Activated T-cell treated with anti-CD3 and anti-CD28 coated beads, Interleukin-2, amount 50 U/mL, for 4 hours (primary cell): ENCODE data around the gene SMYD3. TPM values are rescaled to one million over a fixed set of nuclear protein-coding genes. Genes with fewer than 3 reads are reported as not detected.

Experiments
- ATAC-seq, 2 donors: fragments of 200-7000 bp; cut with Tn5 transposase; one replicate each; pipeline ENCODE4 v1.10.0; 2021
- DNase-seq: peaks from one replicate; pipeline ENCODE4 v3.0.0-alpha.2; 2020
- H3K27me3 Mint-ChIP-seq: one replicate; pipeline ENCODE4 v1.8.0; 2021; ENCODE audit warnings: low read depth, mixed read lengths
- H3K36me3 Mint-ChIP-seq: one replicate; pipeline ENCODE4 v1.8.0; 2022; ENCODE audit warnings: mixed read lengths; ENCODE audit not compliant: insufficient read depth
- H3K4me1 Mint-ChIP-seq: one replicate; pipeline ENCODE4 v1.8.0; 2021; ENCODE audit warnings: low read depth, mixed read lengths
- H3K4me3 Mint-ChIP-seq: one replicate; pipeline ENCODE4 v1.8.0; 2021; ENCODE audit warnings: mild to moderate bottlenecking, moderate library complexity, mixed read lengths
- H3K9me3 Mint-ChIP-seq: one replicate; pipeline ENCODE4 v1.8.0; 2021; ENCODE audit warnings: mixed read lengths
- total RNA-seq, 3 donors: library from RNA; stranded (reverse); gene quantifications; one replicate each; pipeline ENCODE4 v1.2.1, GENCODE V29; 2021

SMYD3 gene
- total RNA-seq, 3 donors from 2014 or later, result 10.7 to 13.0 (median 11.9) TPM

DNA sequence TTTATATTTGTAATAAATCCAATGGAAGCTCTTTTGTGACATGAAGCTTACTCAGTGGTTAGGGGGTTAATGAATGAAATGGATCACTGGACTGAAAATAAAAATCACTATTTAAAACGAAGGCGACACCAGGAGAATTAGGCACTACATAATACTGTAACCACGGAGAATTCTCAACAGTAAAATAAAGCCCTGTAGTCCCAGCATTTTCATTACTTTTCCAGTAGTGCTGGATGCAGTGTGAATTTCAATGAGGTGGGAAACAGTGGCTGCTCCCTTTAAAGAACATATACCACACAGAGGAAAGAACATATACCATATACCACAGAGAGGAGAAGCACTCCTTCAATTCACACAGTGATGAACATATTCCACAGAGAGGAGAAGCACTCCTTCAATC is 275.0 kb downstream of the SMYD3 start:
- ATAC-seq, result no peak
- H3K4me1 Mint-ChIP-seq, result no peaks in the 10 kb centered on the region
- DNase-seq, result no peak
- peaks cover 8% of the 10 kb centered on the region for H3K9me3 Mint-ChIP-seq
- H3K4me3 Mint-ChIP-seq, result no peak overlapping the region
- no peaks in the 10 kb centered on the region for H3K27me3 Mint-ChIP-seq
- peaks cover 5% of the 10 kb centered on the region for H3K36me3 Mint-ChIP-seq

DNA sequence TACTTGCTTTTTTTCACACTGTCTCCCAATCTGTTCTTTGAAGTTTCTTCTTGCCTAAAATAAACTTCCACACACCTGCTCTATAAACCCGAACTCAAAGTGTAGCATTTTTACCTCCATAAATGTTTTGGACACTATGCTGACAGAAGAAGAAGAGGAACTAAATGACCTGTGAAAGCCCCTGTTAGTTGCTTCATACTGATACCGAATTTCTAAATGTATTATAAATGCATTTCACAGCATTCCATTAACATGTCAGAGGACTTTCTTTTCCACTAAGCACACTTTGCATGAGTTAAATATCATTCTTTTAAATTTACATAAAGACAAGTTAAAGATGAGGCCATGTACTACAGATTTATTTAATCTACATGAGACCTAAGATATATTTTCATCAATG is 281.0 kb downstream of the SMYD3 start:
- ATAC-seq, result no peak
- peaks cover 3% of the 10 kb centered on the region for H3K36me3 Mint-ChIP-seq
- no peaks in the 10 kb centered on the region for H3K9me3 Mint-ChIP-seq
- no peaks in the 10 kb centered on the region for H3K4me1 Mint-ChIP-seq
- DNase-seq, result no peak
- H3K27me3 Mint-ChIP-seq, result no peaks in the 10 kb centered on the region
- H3K4me3 Mint-ChIP-seq, result no peak overlapping the region

DNA sequence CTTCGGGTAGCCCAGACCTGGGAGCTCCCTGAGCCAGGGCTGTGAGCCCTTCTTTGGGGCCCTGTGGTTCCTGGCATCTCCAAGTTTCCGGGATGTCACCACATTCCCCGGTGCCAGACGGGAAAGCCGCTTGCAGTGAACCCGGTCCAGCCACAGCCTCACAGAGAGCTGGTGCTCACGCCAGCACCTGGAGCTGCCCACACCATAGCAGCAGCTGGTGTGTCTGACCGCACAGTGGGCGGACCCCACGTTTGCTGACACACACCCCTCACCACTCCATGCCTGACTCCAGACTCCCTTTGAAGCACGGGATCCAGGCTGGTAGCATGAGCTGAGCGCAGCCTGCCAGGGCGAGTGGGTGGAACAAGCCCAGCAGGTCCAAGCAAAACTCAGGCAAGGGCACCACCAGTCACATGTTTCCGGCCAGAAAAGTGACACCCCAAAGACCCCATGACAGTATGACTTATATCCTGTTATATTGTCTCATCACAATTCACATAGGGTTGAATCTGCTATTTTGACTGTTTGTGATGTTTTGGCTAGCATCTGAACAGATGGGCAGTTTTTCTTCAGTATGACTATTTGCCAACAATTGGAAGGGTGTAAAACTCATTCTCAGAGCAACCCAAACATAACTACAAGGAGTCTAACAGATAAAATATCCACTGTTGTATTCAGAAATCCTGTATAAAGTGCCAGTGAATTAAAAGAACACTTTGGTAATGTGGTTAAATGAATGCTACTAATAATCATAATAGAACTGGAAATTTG is 285.4 kb downstream of the SMYD3 start:
- Mint-ChIP-seq H3K4me3 (no peak overlapping the region), H3K36me3 (peaks cover 3% of the 10 kb centered on the region), H3K4me1 (no peaks in the 10 kb centered on the region), H3K9me3 (no peaks in the 10 kb centered on the region), H3K27me3 (no peaks in the 10 kb centered on the region)
- no peak for DNase-seq
- ATAC-seq, result no peak

DNA sequence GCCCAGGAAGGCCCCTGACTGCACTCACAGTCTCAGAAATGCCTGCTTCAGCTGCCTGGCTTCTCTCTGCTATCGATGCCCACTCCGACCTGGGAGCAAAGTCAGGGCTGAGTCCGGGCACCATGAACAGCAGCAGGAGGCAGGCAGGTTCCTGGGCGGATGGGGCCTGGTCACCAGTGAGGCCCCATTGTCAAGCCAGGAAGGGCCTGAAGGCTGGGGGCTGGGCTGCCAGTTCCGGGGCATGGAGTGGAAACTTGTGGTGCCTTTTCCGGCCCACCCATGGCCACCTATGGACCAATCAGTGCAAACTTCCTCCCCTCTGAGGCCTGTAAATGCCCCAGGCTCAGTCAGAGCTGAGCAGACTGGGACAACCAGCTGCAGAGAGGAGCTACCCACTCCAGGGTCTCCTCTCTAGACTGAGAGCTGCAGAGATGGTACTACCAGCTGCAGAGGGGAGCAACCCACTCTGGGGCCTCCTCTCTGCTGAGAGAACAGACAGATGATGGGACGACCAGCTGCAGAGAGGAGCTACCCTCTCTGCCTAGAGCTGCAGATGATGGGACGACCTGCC is 286.5 kb downstream of the SMYD3 start:
- DNase-seq, result no peak
- H3K9me3 Mint-ChIP-seq, result no peaks in the 10 kb centered on the region
- no peaks in the 10 kb centered on the region for H3K27me3 Mint-ChIP-seq
- no peak overlapping the region for H3K4me3 Mint-ChIP-seq
- ATAC-seq, result no peak
- no peaks in the 10 kb centered on the region for H3K4me1 Mint-ChIP-seq
- H3K36me3 Mint-ChIP-seq, result peaks cover 4% of the 10 kb centered on the region

DNA sequence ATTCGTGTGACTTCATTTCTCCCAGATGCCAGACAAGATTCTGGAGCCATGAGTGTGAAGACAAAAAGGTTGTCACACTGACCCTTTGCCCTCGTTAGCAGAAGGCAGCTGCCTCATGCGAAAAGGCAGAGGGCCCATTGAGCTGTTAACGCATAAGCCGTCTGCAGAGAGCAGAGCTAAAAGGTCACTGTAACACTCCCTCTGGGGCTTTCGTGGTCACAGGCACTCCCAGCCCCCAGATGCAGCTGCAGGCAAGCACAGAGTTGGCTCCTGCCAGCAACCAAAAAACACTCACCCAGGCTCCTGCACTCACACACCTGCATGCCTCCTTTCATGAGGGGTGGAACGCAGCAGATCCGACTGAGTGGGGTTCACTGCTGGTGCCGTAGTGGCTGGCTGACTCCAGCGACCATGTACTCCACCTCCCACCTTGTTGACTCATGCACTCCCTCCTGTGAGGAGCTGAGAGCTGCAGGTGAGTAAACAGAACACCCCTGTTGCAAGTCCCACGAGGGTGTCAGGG is 287.5 kb downstream of the SMYD3 start:
- no peaks in the 10 kb centered on the region for H3K4me1 Mint-ChIP-seq
- no peak overlapping the region for H3K4me3 Mint-ChIP-seq
- H3K27me3 Mint-ChIP-seq, result no peaks in the 10 kb centered on the region
- no peak for ATAC-seq
- no peaks in the 10 kb centered on the region for H3K9me3 Mint-ChIP-seq
- DNase-seq, result no peak
- peaks cover 6% of the 10 kb centered on the region for H3K36me3 Mint-ChIP-seq

DNA sequence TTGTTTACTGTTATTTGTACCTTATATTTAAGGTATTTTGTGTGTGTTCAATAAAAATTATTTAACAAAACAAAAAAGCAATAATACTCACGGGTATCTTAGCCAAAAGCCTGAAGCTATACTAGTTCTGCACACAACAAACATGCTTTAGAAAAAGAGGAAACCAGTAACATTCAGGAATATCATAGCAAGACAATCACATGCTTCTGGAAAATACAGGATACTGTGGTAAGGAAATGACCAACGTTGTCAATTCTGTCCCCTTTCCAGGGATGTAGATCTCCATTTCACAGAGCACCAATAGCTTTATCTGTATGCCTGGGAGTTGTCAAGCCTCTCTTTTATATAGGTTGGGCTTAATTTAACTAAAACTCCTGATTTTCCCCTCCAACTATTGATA is 288.4 kb downstream of the SMYD3 start:
- Mint-ChIP-seq H3K36me3 (peaks cover 6% of the 10 kb centered on the region), H3K4me3 (no peak overlapping the region), H3K9me3 (no peaks in the 10 kb centered on the region), H3K4me1 (no peaks in the 10 kb centered on the region), H3K27me3 (no peaks in the 10 kb centered on the region)
- DNase-seq (no peak), ATAC-seq (no peak)

DNA sequence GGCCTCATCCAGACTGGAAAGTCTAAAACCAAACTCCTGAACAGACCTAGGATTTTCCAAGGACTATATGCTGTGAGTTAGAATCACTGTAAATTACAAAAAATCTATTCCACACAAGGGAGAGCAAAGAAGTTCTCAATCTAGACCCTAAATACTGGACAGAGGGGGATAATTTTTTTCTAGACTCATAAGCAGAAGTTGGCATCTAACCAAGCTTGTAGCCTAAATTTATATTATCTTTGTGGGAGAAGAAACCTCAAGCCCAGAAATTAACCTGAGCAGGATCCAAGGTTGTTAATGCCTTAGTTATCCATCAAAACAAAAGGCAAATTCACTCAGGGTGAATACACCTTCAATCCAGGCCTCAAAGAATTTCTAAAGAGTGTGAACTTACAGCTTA is 290.2 kb downstream of the SMYD3 start:
- ATAC-seq (no peak), DNase-seq (no peak)
- no peaks in the 10 kb centered on the region for H3K9me3 Mint-ChIP-seq
- H3K36me3 Mint-ChIP-seq, result peaks cover 6% of the 10 kb centered on the region
- no peaks in the 10 kb centered on the region for H3K27me3 Mint-ChIP-seq
- H3K4me1 Mint-ChIP-seq, result no peaks in the 10 kb centered on the region
- H3K4me3 Mint-ChIP-seq, result no peak overlapping the region

DNA sequence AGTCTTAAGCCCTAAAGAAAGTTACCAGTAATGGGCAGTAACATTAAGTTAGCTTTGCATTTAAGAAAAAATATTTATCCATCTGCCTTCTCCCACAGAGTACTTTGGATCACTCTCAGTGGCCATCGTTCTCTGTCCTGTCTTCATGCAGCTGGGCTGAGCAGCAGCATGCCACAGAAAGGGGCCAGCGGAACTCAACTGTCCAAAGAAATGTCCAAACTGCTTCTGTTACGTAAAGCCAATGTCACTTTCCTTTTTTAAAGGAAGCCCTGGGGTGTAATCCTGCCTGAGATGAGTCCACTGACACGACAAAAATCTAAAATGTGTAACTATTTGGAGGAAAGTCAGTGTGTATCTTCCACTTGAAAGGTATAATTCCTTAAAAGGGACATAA is 291.6 kb downstream of the SMYD3 start:
- no peaks in the 10 kb centered on the region for H3K27me3 Mint-ChIP-seq
- DNase-seq, result no peak
- no peak overlapping the region for H3K4me3 Mint-ChIP-seq
- H3K4me1 Mint-ChIP-seq, result no peaks in the 10 kb centered on the region
- ATAC-seq, result no peak
- peaks cover 6% of the 10 kb centered on the region for H3K36me3 Mint-ChIP-seq
- H3K9me3 Mint-ChIP-seq, result no peaks in the 10 kb centered on the region

DNA sequence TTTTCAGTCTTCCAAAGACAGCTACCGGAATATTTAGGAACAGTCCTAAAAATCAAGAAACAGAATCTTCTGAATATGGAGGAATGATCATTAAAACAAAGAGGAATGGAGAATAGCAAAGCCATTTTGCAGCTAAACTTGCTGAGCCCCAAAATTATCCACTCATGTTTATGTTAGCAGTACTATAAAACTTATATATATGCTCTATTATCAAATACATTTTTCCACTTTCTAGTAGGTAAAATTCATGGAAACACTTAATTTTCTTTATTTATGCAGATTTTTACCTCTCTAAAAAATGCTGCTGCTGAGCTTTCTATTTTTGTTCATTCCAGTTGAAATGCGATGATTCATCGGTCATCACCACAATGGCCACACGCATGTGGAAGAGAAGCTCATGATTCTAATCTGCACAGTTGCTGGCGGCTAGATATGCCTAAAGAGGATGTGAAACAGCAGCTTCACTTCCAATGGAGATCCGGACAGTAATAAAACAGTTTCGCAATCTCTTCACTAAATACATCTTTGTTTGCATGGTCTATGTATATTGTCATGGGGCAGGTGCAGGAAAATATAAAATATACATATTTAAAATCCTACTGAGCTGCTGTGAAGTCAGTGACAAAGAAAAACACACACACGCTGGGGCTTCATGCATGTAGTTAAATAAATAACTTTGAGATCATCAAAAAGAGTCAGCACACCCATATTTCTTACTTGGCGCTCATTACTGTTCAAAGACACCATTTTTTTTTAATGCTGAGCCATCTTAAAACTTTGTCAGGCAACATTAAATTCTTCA is 292.2 kb downstream of the SMYD3 start:
- DNase-seq (no peak), ATAC-seq (no peak)
- Mint-ChIP-seq H3K9me3 (no peaks in the 10 kb centered on the region), H3K27me3 (no peaks in the 10 kb centered on the region), H3K36me3 (peaks cover 6% of the 10 kb centered on the region), H3K4me3 (no peak overlapping the region), H3K4me1 (no peaks in the 10 kb centered on the region)

DNA sequence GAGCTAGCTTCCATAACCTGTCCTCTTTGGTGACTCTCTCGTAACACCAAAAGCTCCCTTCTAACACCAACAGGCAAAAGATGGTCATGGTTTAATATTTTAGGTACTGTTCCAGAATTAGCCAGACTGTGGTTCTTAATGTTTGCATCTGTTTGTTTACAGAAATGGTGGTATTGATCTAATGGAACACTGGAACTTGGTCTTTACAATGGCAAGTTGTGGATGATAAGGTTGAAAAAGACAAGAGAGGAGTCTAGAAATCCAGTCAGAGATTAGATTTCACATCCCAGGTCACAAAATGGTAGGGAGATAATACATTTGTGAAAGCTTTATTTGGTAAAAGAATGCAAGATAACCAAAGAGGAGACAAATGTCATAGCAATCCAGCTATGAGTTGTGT is 293.1 kb downstream of the SMYD3 start:
- no peak for ATAC-seq
- H3K4me1 Mint-ChIP-seq, result no peaks in the 10 kb centered on the region
- peaks cover 6% of the 10 kb centered on the region for H3K36me3 Mint-ChIP-seq
- H3K9me3 Mint-ChIP-seq, result no peaks in the 10 kb centered on the region
- no peaks in the 10 kb centered on the region for H3K27me3 Mint-ChIP-seq
- no peak for DNase-seq
- no peak overlapping the region for H3K4me3 Mint-ChIP-seq

DNA sequence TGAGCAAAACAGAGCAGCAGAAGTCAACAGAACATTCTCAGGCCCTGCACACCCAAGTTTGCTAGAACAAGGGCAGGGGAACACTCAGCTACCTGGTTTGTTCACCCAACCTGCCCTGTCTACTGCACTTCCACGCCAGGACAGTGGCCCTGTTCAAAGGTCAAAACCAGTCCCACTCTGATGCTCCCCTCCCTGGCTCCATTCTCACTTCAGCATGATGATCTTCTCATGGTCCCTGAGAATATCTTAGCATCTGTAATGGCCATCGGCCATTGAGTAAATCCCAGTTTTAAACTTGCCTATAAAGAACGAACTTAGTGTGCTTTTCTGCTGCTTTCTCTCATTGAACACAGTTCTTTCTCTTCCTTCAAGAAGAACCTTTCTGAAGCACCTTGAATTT is 293.6 kb downstream of the SMYD3 start:
- no peaks in the 10 kb centered on the region for H3K9me3 Mint-ChIP-seq
- no peaks in the 10 kb centered on the region for H3K27me3 Mint-ChIP-seq
- no peak overlapping the region for H3K4me3 Mint-ChIP-seq
- no peak for ATAC-seq
- peaks cover 6% of the 10 kb centered on the region for H3K36me3 Mint-ChIP-seq
- no peaks in the 10 kb centered on the region for H3K4me1 Mint-ChIP-seq
- no peak for DNase-seq

DNA sequence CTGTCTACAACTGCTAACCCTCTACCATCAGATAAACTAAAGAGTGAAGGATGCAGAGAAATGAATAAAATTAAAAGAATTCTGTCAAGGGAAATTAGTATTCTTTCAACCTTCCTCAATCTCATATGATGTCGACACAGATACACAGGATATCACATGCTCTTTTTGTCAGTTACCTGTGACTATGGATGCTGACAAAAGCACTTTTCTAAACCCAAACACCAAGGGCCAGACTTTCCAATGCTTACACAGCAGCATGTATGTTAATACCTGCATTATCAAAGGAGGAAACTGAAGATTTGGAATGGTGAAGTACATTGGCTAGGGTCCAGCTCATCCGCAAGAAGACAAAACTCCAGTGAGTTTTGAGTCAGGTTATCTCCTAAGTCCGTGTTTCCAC is 294.0 kb downstream of the SMYD3 start:
- no peaks in the 10 kb centered on the region for H3K4me1 Mint-ChIP-seq
- no peak overlapping the region for H3K4me3 Mint-ChIP-seq
- H3K9me3 Mint-ChIP-seq, result no peaks in the 10 kb centered on the region
- H3K27me3 Mint-ChIP-seq, result no peaks in the 10 kb centered on the region
- ATAC-seq, result no peak
- peaks cover 5% of the 10 kb centered on the region for H3K36me3 Mint-ChIP-seq
- DNase-seq, result no peak

DNA sequence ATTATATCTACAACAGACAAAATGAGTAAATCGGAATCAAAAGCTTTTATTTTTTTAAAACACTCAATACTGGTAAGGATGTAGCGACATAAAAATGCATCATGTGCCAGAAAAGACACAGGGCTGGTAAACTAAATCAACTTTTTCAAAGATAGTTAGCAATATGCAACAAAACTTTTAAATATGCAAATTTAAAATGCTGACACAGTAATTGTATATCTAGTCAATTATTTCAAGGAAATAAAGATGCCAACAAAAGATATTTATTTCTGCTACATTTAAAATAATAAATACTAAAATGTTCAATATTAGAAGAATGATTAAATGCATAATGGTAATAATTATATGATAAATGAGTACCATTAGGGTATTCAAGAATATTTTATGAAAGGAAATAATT is 295.1 kb downstream of the SMYD3 start:
- Mint-ChIP-seq H3K27me3 (no peaks in the 10 kb centered on the region), H3K9me3 (no peaks in the 10 kb centered on the region), H3K4me3 (no peak overlapping the region), H3K4me1 (no peaks in the 10 kb centered on the region), H3K36me3 (peaks cover 7% of the 10 kb centered on the region)
- DNase-seq (no peak), ATAC-seq (no peak)

DNA sequence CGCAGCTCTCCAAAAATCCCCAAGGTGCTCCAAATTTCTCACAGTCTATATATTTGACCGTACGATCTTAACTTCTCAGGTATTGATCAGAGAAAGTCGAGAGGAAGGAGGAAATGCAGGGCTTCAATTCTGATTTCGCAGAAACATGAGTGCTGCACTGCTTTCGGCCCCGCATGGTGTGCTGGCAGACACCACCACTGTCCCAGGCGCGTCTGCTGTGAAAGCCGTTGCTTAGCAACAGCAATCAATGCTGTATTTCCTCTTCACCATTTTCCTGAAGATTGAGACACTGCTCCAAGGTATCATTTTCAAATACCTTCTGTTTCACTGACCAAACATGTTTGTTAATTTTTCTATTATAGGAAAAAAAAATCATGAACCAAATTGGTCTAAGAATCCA is 296.3 kb downstream of the SMYD3 start:
- Mint-ChIP-seq H3K36me3 (peaks cover 7% of the 10 kb centered on the region), H3K27me3 (no peaks in the 10 kb centered on the region), H3K4me3 (no peak overlapping the region), H3K9me3 (no peaks in the 10 kb centered on the region), H3K4me1 (no peaks in the 10 kb centered on the region)
- ATAC-seq (no peak), DNase-seq (no peak)

DNA sequence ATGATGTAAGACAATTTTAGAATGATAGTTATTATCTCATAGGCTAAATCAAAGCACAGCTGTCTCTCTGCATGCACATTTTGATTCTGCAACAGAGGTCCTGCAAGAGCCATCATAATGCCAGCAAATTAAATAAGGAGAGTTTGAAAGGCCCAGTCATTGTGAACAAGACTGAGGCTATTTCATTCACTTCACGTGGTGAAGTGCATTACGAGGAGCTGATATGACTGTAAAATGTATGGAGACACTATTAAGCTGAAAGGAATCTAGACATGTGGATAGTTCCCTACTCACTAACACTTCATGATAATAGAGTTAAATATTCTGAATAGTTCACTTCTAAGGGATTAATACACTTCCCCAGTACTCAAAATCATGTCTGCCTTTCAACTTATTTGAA is 299.0 kb downstream of the SMYD3 start:
- DNase-seq (no peak), ATAC-seq (no peak)
- Mint-ChIP-seq H3K27me3 (no peaks in the 10 kb centered on the region), H3K4me3 (no peak overlapping the region), H3K4me1 (no peaks in the 10 kb centered on the region), H3K9me3 (no peaks in the 10 kb centered on the region), H3K36me3 (peaks cover 13% of the 10 kb centered on the region)
